ENCODE measurements around the gene TES. TPM values are rescaled to one million over a fixed set of nuclear protein-coding genes. Genes with fewer than 3 reads are reported as not detected.
A peak's percentile ranks its signal among the peaks of the same experiment; 100 is the strongest.

Gene TES
- total RNA-seq, 1 donor from 2014 or later: 82.8 TPM

GRCh38 chr7:116219288-116219687 lies 8.9 kb downstream of the TES start:
- H3K9me3 Mint-ChIP-seq: no peaks in the 10 kb centered on the region
- ATAC-seq (ENCODE audit: low read depth): no peak
- no peak for DNase-seq
- no peak overlapping the region for H3K4me3 Mint-ChIP-seq
- H3K27me3 Mint-ChIP-seq: no peaks in the 10 kb centered on the region
- H3K27ac Mint-ChIP-seq: no peak overlapping the region
- CTCF ChIA-PET: interaction anchor here (0.8 to 2.1 kb wide), 3 partner anchors 12 to 81 kb away, joined by 3 to 11 read pairs (median 4); no protein-coding TSS in a partner anchor
- H3K4me1 Mint-ChIP-seq: peaks cover 84% of the 10 kb centered on the region
- peaks cover 19% of the 10 kb centered on the region for H3K36me3 Mint-ChIP-seq (ENCODE audit: low read depth)
- TF ChIP-seq CTCF (IDR thresholded peaks at IDR 0.05): no peak
- POLR2A ChIA-PET: interaction anchor here (0.8 to 2.3 kb wide), 2 partner anchors 8 to 9 kb away, joined by 3 to 14 read pairs; partner anchors contain the start of gene TES
- intact Hi-C loops (cut with micrococcal nuclease): loop anchor here (1.0 to 2.0 kb wide), 2 partner anchors 8 to 14 kb away; no protein-coding TSS in a partner anchor

- Mint-ChIP-seq H3K4me1 (peaks cover 84% of the 10 kb centered on the region), H3K9me3 (no peaks in the 10 kb centered on the region), H3K36me3 (ENCODE audit: low read depth) (peaks cover 14% of the 10 kb centered on the region), H3K27me3 (no peaks in the 10 kb centered on the region), H3K27ac (no peak overlapping the region), H3K4me3 (no peak overlapping the region)
- ChIA-PET POLR2A (interaction anchor here (0.8 to 2.3 kb wide), 2 partner anchors 9 kb away, joined by 3 to 14 read pairs; partner anchors contain the start of gene TES), CTCF (interaction anchor here (1.0 to 2.1 kb wide), 2 partner anchors 12 to 16 kb away, joined by 4 to 11 read pairs; no protein-coding TSS in a partner anchor)
- DNase-seq (no peak), ATAC-seq (ENCODE audit: low read depth) (no peak)
- intact Hi-C loops (cut with micrococcal nuclease): loop anchor here (1.0 to 2.0 kb wide), 2 partner anchors 9 to 13 kb away; no protein-coding TSS in a partner anchor
- TF ChIP-seq CTCF (IDR thresholded peaks at IDR 0.05): no peak
Measured at GRCh38 chr7:116219834-116220233, 9.5 kb downstream of the TES start.

- Mint-ChIP-seq H3K27ac (no peak overlapping the region), H3K4me1 (peaks cover 87% of the 10 kb centered on the region), H3K27me3 (no peaks in the 10 kb centered on the region), H3K36me3 (ENCODE audit: low read depth) (peaks cover 8% of the 10 kb centered on the region), H3K9me3 (no peaks in the 10 kb centered on the region), H3K4me3 (no peak overlapping the region)
- DNase-seq (no peak), ATAC-seq (ENCODE audit: low read depth) (no peak)
- ChIA-PET CTCF (interaction anchor here (1.2 to 1.5 kb wide), 2 partner anchors 42 to 84 kb away, joined by 3 to 4 read pairs; no protein-coding TSS in a partner anchor), POLR2A (interaction anchor here (0.7 to 5.3 kb wide), 2 partner anchors 9 to 12 kb away, joined by 3 to 34 read pairs; partner anchors contain the start of gene TES)
- TF ChIP-seq CTCF (IDR thresholded peaks at IDR 0.05): no peak
- intact Hi-C loops (cut with micrococcal nuclease): no loop called here
Measured at GRCh38 chr7:116222501-116222900, 12.2 kb downstream of the TES start.

- Mint-ChIP-seq H3K4me3 (peak overlapping the region; percentile 15), H3K27ac (peak overlapping the region; percentile 72), H3K27me3 (no peaks in the 10 kb centered on the region), H3K9me3 (no peaks in the 10 kb centered on the region), H3K36me3 (ENCODE audit: low read depth) (peaks cover 10% of the 10 kb centered on the region), H3K4me1 (peaks cover 85% of the 10 kb centered on the region)
- no peak for ATAC-seq (ENCODE audit: low read depth)
- TF ChIP-seq CTCF (IDR thresholded peaks at IDR 0.05): no peak
- CTCF ChIA-PET: interaction anchor here (1.5 to 4.5 kb wide), 2 partner anchors 13 to 85 kb away, joined by 3 to 20 read pairs; no protein-coding TSS in a partner anchor
- POLR2A ChIA-PET: interaction anchor here (1.7 to 5.3 kb wide), 2 partner anchors 8 to 13 kb away, joined by 5 to 34 read pairs; partner anchors contain the start of gene TES
- intact Hi-C loops (cut with micrococcal nuclease): no loop called here
- DNase-seq: no peak
Measured at GRCh38 chr7:116223588-116223987, 13.2 kb downstream of the TES start.

GRCh38 chr7:116224492-116225098 lies 14.3 kb downstream of the TES start:
- no peak for TF ChIP-seq CTCF (IDR thresholded peaks at IDR 0.05)
- peaks cover 84% of the 10 kb centered on the region for H3K4me1 Mint-ChIP-seq
- H3K27ac Mint-ChIP-seq: peak overlapping the region; percentile 72
- H3K9me3 Mint-ChIP-seq: no peaks in the 10 kb centered on the region
- ATAC-seq (ENCODE audit: low read depth) (peak; percentile 82), DNase-seq (no peak)
- H3K27me3 Mint-ChIP-seq: no peaks in the 10 kb centered on the region
- CTCF ChIA-PET: interaction anchor here (0.9 to 4.5 kb wide), 5 partner anchors 12 to 302 kb away, joined by 3 to 20 read pairs (median 5); partner anchors contain the start of gene TES
- POLR2A ChIA-PET: interaction anchor here (1.7 to 5.3 kb wide), 2 partner anchors 9 to 14 kb away, joined by 5 to 34 read pairs; partner anchors contain the start of gene TES
- intact Hi-C loops (cut with micrococcal nuclease): loop anchor here (1.0 kb wide), 3 partner anchors 8 to 13 kb away; no protein-coding TSS in a partner anchor
- H3K36me3 Mint-ChIP-seq (ENCODE audit: low read depth): peaks cover 10% of the 10 kb centered on the region
- H3K4me3 Mint-ChIP-seq: peak overlapping the region; percentile 62
